HEK293 (cell line): ENCODE measurements around the gene MYL2.

Experiments
- CTCF ChIP-seq: fragments of 450-650 bp; formaldehyde crosslinking; IDR thresholded peaks from 2 replicates; pipeline ENCODE4 v1.5.1; 2016; ENCODE audit warnings: missing biosample characterization, missing genetic modification characterization
- PRDM4 ChIP-seq: fragments of 450-650 bp; formaldehyde crosslinking; IDR thresholded peaks from 2 replicates; pipeline ENCODE4 v1.5.1; 2017; ENCODE audit warnings: missing biosample characterization, missing genetic modification characterization
- ZNF24 ChIP-seq: fragments of 450-650 bp; formaldehyde crosslinking; IDR thresholded peaks from 2 replicates; pipeline ENCODE4 v1.5.1; 2016; ENCODE audit warnings: missing biosample characterization, missing genetic modification characterization
- ZNF747 ChIP-seq: fragments of 450-650 bp; formaldehyde crosslinking; IDR thresholded peaks from 2 replicates; pipeline ENCODE4 v1.5.1; 2016; ENCODE audit warnings: missing biosample characterization, missing genetic modification characterization

- TF ChIP-seq ZNF24 = no peak
- no peak for TF ChIP-seq CTCF (tag by site-specific recombination)
- TF ChIP-seq ZNF747 (tag by site-specific recombination) = no peak
- TF ChIP-seq PRDM4 (tag by site-specific recombination) = no peak
Measured at GRCh38 chr12:110874781-110875180, 45.6 kb downstream of the MYL2 start.
